Coronary artery (tissue), 2 donors: ENCODE data around the gene CACNA1C.
A peak's percentile ranks its signal among the peaks of the same experiment; 100 is the strongest.

Source experiments
- DNase-seq: peaks from one replicate; pipeline ENCODE4 v3.0.0-alpha.2; 2017; ENCODE audit warnings: low spot score
- H3K27ac ChIP-seq, 2 donors: fragments of 200-600 bp; sonication (generic); one replicate each; pipeline ENCODE4 v1.5.1; 2016 to 2019
- H3K4me3 ChIP-seq: fragments of 200-600 bp; sonication (generic); 2 replicates; pipeline ENCODE4 v1.5.1; 2016; ENCODE audit warnings: mild to moderate bottlenecking, moderate library complexity
- TF ChIP-seq, protein P1 (sequence below): fragments of 200-600 bp; sonication (generic); IDR thresholded peaks from one replicate; pipeline ENCODE4 v1.5.1; 2019; ENCODE audit warnings: antibody characterized with exemption

The CACNA1C gene

DNA sequence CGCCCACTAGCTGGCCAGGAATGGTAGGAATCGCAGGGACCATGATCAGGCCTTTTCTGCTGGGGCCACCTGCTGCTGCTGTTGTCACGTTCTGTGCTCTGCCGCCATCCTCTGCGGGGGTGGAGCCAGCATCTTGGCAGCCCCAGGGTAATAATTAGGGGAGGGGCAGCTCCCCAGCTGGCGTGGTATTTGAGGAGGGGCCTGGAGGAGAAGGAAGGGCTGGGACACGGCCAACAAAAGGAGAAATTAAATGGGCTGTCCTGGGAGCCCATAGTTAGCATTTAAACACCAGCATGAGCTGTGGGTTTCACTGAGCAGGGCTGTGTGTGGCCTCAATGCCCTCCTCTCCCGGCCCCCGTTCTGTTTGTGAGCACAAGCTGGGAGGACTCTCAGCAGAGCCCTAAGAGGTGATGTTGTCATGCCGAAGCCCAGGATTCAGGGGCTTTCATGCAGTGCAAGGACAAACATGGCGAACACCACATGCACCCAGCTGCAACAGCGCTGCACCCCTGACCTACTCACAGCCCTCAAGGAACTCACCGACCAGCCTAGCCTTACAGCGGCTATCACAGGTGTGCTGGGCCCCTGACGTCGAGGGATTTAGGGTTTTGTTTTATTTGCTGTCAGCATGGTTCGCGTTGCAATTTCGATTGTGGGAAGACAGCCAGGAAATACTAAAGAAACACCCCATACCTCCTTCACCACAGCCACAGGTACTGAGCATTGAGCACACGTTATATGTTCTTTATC is 324.3 kb downstream of the CACNA1C start:
- H3K4me3 ChIP-seq = no peak overlapping the region
- peak overlapping the region in 1 of 2 donors; percentile 23 for H3K27ac ChIP-seq
- DNase-seq = no peak
- TF ChIP-seq, protein P1, sequence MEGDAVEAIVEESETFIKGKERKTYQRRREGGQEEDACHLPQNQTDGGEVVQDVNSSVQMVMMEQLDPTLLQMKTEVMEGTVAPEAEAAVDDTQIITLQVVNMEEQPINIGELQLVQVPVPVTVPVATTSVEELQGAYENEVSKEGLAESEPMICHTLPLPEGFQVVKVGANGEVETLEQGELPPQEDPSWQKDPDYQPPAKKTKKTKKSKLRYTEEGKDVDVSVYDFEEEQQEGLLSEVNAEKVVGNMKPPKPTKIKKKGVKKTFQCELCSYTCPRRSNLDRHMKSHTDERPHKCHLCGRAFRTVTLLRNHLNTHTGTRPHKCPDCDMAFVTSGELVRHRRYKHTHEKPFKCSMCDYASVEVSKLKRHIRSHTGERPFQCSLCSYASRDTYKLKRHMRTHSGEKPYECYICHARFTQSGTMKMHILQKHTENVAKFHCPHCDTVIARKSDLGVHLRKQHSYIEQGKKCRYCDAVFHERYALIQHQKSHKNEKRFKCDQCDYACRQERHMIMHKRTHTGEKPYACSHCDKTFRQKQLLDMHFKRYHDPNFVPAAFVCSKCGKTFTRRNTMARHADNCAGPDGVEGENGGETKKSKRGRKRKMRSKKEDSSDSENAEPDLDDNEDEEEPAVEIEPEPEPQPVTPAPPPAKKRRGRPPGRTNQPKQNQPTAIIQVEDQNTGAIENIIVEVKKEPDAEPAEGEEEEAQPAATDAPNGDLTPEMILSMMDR = no peak

DNA sequence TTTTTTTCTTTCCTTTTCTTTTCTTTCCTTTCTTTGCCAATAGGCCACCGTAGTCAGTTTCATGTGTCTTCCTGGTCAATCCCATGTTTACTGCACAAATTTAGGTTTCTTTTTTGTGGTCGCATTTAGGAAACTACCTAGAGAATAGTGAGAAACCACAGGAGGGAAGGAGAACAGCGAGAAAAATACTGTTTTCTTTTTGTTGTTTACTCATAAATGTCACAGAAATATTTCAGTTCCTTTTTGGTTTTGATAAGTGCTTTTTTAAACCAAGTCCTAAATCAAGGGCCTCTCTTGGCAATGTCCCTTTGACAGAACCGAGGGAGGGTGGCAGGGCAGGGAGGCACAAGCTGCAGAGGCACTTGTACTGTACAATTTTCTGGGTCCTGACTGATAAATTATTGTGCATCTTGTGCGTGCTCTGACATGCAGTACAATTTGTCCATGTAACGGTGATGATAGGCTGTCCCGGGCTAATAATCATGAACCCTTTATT is 326.1 kb downstream of the CACNA1C start:
- Histone ChIP-seq H3K27ac (peak overlapping the region; percentile 26 to 58), H3K4me3 (no peak overlapping the region)
- TF ChIP-seq, protein P1 = no peak
- no peak for DNase-seq

DNA sequence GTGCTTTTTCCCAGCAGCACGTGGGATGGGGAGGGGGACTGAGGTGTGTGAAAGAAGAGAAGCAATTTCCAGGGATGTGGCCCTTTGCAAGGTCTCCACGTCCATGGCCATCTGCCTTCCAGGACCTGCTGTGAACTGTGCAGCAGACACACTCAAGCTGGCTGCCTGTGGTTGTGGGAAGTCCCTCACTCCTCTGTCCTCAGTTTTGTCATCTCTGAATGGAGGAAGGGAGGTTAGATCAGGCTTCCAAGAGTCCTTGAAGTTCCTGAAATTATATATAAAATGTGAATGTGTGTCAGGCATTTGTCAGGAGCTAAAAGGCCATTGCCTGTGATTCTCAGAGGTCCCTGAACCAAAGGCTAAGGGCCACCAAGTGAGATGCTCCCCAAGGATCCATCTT is 328.2 kb downstream of the CACNA1C start:
- no peak for DNase-seq
- TF ChIP-seq, protein P1 = no peak
- no peak overlapping the region for H3K4me3 ChIP-seq

DNA sequence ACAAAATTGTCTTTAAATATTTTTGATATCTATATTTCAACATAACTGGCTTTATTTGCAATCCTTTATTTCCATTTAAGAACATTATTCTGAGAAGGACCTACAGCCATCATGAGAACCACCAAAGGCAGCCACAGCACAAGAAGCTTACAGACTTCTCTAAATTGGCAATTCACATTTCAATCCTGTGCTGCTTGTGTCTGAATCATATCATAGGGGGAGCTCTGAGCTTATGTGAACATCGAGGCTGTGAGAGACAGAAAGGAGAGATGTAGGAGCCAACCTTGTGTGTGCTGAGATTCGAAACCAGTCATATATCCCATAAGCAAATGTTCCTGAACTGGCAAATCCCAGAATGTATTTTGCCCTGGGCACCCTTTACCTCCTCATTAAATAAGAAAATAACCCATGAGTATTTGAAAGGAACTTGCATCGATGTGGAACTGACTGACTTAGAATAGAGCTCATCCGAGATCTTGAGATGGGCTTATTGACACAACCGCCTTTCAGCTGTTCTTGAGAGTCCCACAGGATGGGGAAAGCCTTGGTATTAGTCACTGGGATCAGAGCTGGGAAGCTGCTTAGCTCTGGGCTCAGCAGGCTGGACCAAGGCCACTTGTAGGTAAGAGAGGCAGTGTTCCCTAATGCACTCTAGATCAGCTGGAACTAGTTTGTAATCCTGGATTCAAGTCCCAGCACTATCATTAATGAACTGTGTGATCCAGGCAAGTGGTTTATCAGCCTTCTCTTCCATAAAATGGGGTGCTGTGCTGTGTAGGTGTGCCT is 329.8 kb downstream of the CACNA1C start:
- H3K27ac ChIP-seq = peak overlapping the region; percentile 61 to 86
- no peak overlapping the region for H3K4me3 ChIP-seq
- TF ChIP-seq, protein P1 = no peak
- DNase-seq = no peak

More for the DNA sequence above, 328.2 kb downstream of the CACNA1C start:
- H3K27ac ChIP-seq = peak overlapping the region in 1 of 2 donors; percentile 68

DNA sequence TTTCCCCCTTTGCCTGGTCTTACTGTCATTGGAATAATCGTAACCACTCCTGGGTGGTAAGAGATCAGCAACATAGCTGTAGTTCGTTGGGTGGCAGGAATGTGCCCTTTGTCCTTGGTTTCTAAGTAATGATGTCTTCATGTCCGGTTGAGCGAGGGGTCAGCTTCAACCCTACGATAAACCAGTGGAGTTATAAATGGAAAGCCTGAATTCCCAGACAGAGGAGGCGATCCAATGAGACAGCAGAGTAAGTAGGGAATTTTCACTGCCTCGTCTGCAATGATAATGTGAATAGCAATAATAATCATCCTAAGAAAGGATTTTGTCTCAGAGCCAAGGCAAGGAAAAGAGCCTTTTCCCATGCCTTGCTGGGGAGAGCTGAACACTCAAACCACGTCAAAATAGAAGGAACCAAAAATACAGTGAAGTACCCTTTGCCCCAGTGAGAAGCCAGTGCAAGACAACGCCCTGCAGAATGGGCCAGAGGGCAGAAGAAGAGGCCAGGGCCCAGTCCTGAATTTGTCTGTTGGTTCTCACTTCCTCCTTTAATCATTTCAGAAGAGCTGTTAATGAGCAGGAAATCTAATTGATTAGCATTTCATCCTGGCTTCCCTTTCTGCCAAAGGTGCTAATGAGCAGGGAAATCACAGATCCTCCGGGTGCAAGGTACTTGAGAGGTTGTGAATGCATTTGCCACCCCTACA is 330.7 kb downstream of the CACNA1C start:
- peak; percentile 69 for DNase-seq
- Histone ChIP-seq H3K4me3 (no peak overlapping the region), H3K27ac (peak overlapping the region; percentile 61 to 86)
- TF ChIP-seq, protein P1 = no peak

DNA sequence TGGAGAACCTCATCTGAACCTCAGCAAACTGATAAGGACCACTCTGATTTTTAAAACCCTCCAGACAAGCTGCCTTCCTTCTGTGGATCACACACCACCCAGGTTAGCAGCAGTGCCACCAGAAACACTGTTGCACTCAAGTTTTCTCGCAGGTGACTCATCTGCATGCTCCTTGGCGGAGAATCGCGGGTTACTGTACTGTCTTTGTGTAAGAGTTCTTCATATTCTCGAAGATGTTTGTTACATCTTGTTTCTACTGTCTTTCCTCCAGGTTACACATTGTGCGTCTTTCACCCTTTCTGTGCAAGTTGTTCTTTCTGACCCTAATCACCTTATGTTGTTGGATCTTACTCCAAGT is 331.2 kb downstream of the CACNA1C start:
- TF ChIP-seq, protein P1 = no peak
- H3K27ac ChIP-seq = peak overlapping the region; percentile 61 to 86
- no peak overlapping the region for H3K4me3 ChIP-seq
- peak; percentile 68 for DNase-seq
